Calu3 (cell line): Measurements from ENCODE around the gene EHMT1. TPM values are rescaled to one million over a fixed set of nuclear protein-coding genes. Genes with fewer than 3 reads are reported as not detected.

Experiments used
- BruUV-seq: library from RNA; stranded (reverse); fragments of 400-500 nt; replicated peaks from 2 replicates; lab custom pipeline; 2021; lab: Mats Ljungman, UMichigan
- CTCF ChIA-PET: fragments of 300-600 bp; sonication (Branson Sonifier 250); formaldehyde crosslinking; loops from one replicate; lab custom pipeline; 2022; ENCODE audit warnings: antibody characterized with exemption; lab: Charles Lee
- DNase-seq: peaks from one replicate; pipeline ENCODE4 v3.0.0; 2022
- H3K27ac Mint-ChIP-seq: one replicate; pipeline ENCODE4 v1.8.0; 2022; ENCODE audit warnings: mixed read lengths; ENCODE audit not compliant: unreplicated experiment
- H3K27me3 Mint-ChIP-seq: one replicate; pipeline ENCODE4 v1.8.0; 2022; ENCODE audit warnings: mixed read lengths; ENCODE audit not compliant: unreplicated experiment
- H3K36me3 Mint-ChIP-seq: one replicate; pipeline ENCODE4 v1.8.0; 2022; ENCODE audit warnings: mild to moderate bottlenecking, moderate library complexity, mixed read lengths; ENCODE audit not compliant: insufficient read depth, unreplicated experiment
- H3K4me1 Mint-ChIP-seq: one replicate; pipeline ENCODE4 v1.8.0; 2022; ENCODE audit warnings: mild to moderate bottlenecking, low read depth, mixed read lengths; ENCODE audit not compliant: unreplicated experiment
- H3K4me3 Mint-ChIP-seq: one replicate; pipeline ENCODE4 v1.8.0; 2022; ENCODE audit warnings: mild to moderate bottlenecking, low read depth, moderate library complexity, mixed read lengths; ENCODE audit not compliant: unreplicated experiment
- H3K9me3 Mint-ChIP-seq: one replicate; pipeline ENCODE4 v1.8.0; 2022; ENCODE audit warnings: low read depth, mixed read lengths; ENCODE audit not compliant: unreplicated experiment
- CTCF ChIP-seq: fragments of 200-600 bp; IDR thresholded peaks from one replicate; pipeline ENCODE4 v1.8.0; 2022; ENCODE audit warnings: antibody characterized with exemption; ENCODE audit not compliant: unreplicated experiment
- intact Hi-C: fragments of 100-400 bp; cut with micrococcal nuclease; formaldehyde crosslinking; loops from one replicate; pipeline ENCODE4 v1.10.0; 2022; ENCODE audit not compliant: unreplicated experiment
- total RNA-seq: library from RNA; stranded (reverse); gene quantifications from 2 replicates; pipeline ENCODE4 v1.2.3, GENCODE V29; 2022

Gene EHMT1
- total RNA-seq, 1 experiment from 2014 or later: 56.0 TPM

GRCh38 chr9:137784046-137784445 lies 165.2 kb downstream of the EHMT1 start:
- Mint-ChIP-seq H3K27ac (no peak overlapping the region), H3K4me1 (peaks cover 12% of the 10 kb centered on the region), H3K36me3 (peaks cover 23% of the 10 kb centered on the region), H3K4me3 (no peak overlapping the region), H3K9me3 (no peaks in the 10 kb centered on the region), H3K27me3 (no peaks in the 10 kb centered on the region)
- BruUV-seq: no TSS peak
- no peak for TF ChIP-seq CTCF
- intact Hi-C loops: no loop called here
- CTCF ChIA-PET: no interaction called here
- no peak for DNase-seq

GRCh38 chr9:137784641-137785513 lies 166.1 kb downstream of the EHMT1 start:
- peaks cover 18% of the 10 kb centered on the region for H3K4me1 Mint-ChIP-seq
- TF ChIP-seq CTCF: no peak
- DNase-seq: no peak
- intact Hi-C loops: no loop called here
- no peaks in the 10 kb centered on the region for H3K27me3 Mint-ChIP-seq
- H3K4me3 Mint-ChIP-seq: no peak overlapping the region
- BruUV-seq: no TSS peak
- CTCF ChIA-PET: no interaction called here
- peaks cover 23% of the 10 kb centered on the region for H3K36me3 Mint-ChIP-seq
- H3K9me3 Mint-ChIP-seq: no peaks in the 10 kb centered on the region
- no peak overlapping the region for H3K27ac Mint-ChIP-seq

GRCh38 chr9:137785704-137786161 lies 166.9 kb downstream of the EHMT1 start:
- no peak overlapping the region for H3K4me3 Mint-ChIP-seq
- DNase-seq: no peak
- CTCF ChIA-PET: no interaction called here
- BruUV-seq: no TSS peak
- H3K4me1 Mint-ChIP-seq: peaks cover 18% of the 10 kb centered on the region
- no peak for TF ChIP-seq CTCF
- H3K27ac Mint-ChIP-seq: no peak overlapping the region
- intact Hi-C loops: no loop called here
- no peaks in the 10 kb centered on the region for H3K27me3 Mint-ChIP-seq
- H3K36me3 Mint-ChIP-seq: peaks cover 23% of the 10 kb centered on the region
- no peaks in the 10 kb centered on the region for H3K9me3 Mint-ChIP-seq

- peaks cover 18% of the 10 kb centered on the region for H3K4me1 Mint-ChIP-seq
- H3K27me3 Mint-ChIP-seq: no peaks in the 10 kb centered on the region
- H3K36me3 Mint-ChIP-seq: peaks cover 23% of the 10 kb centered on the region
- intact Hi-C loops: no loop called here
- H3K27ac Mint-ChIP-seq: no peak overlapping the region
- CTCF ChIA-PET: no interaction called here
- H3K4me3 Mint-ChIP-seq: no peak overlapping the region
- no peaks in the 10 kb centered on the region for H3K9me3 Mint-ChIP-seq
- no TSS peak for BruUV-seq
- no peak for TF ChIP-seq CTCF
- DNase-seq: no peak
These were observed 167.7 kb downstream of the EHMT1 start for GRCh38 chr9:137786511-137786920.
